Measurements from ENCODE around the gene MYLK2.

- TF ChIP-seq TOX (CRISPR knock-in tag; IDR thresholded peaks at IDR 0.05; ENCODE audit: borderline replicate concordance) (no peak), ZNF565 (CRISPR knock-in tag; conservative IDR thresholded peaks at IDR 0.05; ENCODE audit: low read depth) (no peak), ZNF8 (CRISPR knock-in tag; IDR thresholded peaks at IDR 0.05) (no peak), ZFP30 (CRISPR knock-in tag; IDR thresholded peaks at IDR 0.05) (no peak), TCF4 (CRISPR knock-in tag; IDR thresholded peaks at IDR 0.05; ENCODE audit: borderline replicate concordance) (no peak)
These were observed 17.1 kb downstream of the MYLK2 start for GRCh38 chr20:31835977-31836852.

All from SK-N-SH treated with all-trans-retinoic acid at 6 μM for 48 hours (cell line).